ENCODE measurements around the gene DMTF1.

DNA sequence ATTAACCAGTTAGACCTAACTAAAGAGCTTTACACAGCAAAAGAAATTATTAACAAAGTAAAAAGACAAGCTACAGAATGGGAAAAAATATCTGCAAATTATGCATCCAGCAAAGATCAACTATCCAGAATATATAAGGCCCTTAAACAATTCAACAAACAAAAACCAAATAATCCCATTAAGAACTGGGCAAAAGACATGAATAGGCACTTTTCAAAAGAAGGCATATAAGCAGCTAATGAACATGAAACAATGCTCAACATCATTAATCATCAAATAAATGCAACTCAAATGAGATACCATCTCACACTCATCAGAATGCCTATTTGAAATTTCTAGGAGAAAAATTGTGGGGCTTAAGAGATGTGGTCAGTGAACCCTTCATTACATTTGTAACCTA is 15.0 kb upstream of the DMTF1 start:
- no peak for TF ChIP-seq EZH2 (IDR thresholded peaks at IDR 0.05; ENCODE audit: low read length)
- TF ChIP-seq, protein P1, sequence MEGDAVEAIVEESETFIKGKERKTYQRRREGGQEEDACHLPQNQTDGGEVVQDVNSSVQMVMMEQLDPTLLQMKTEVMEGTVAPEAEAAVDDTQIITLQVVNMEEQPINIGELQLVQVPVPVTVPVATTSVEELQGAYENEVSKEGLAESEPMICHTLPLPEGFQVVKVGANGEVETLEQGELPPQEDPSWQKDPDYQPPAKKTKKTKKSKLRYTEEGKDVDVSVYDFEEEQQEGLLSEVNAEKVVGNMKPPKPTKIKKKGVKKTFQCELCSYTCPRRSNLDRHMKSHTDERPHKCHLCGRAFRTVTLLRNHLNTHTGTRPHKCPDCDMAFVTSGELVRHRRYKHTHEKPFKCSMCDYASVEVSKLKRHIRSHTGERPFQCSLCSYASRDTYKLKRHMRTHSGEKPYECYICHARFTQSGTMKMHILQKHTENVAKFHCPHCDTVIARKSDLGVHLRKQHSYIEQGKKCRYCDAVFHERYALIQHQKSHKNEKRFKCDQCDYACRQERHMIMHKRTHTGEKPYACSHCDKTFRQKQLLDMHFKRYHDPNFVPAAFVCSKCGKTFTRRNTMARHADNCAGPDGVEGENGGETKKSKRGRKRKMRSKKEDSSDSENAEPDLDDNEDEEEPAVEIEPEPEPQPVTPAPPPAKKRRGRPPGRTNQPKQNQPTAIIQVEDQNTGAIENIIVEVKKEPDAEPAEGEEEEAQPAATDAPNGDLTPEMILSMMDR (optimal IDR thresholded peaks at IDR 0.05 in 1 of 3, IDR thresholded peaks at IDR 0.05 in 1 of 3, conservative IDR thresholded peaks at IDR 0.05 in 1 of 3; ENCODE audit: extremely low read depth in 1 of 3, insufficient read depth in 2 of 3, low read length in 3 of 3) = no peak
